Thymus (tissue), 11 donors: ENCODE results near the gene CX3CL1. TPM values are rescaled to one million over a fixed set of nuclear protein-coding genes. Genes with fewer than 3 reads are reported as not detected.

Experiments used
- DNase-seq, 9 donors: peaks; one replicate each; pipeline ENCODE4 v3.0.0-alpha.2; 2013; ENCODE audit warnings: low spot score in 9 of 9, low read depth in 6 of 9, missing footprints in 1 of 9
- H3K27ac ChIP-seq, 2 donors: one replicate each; pipeline ENCODE4 v1.5.1; 2013; ENCODE audit warnings: control low read depth in 1 of 2, low read depth in 1 of 2, low read length in 1 of 2, mild to moderate bottlenecking in 1 of 2, moderate library complexity in 1 of 2
- H3K27me3 ChIP-seq, 2 donors: one replicate each; pipeline ENCODE4 v1.5.1; 2013; ENCODE audit warnings: low read length in 1 of 2; ENCODE audit not compliant: control insufficient read depth in 2 of 2, insufficient read depth in 1 of 2
- H3K36me3 ChIP-seq, 2 donors: one replicate each; pipeline ENCODE4 v1.5.1; 2013; ENCODE audit warnings: low read length in 1 of 2, mild to moderate bottlenecking in 1 of 2, moderate library complexity in 1 of 2; ENCODE audit not compliant: control insufficient read depth in 2 of 2, insufficient read depth in 2 of 2
- H3K4me1 ChIP-seq, 2 donors: one replicate each; pipeline ENCODE4 v1.5.1; 2013; ENCODE audit warnings: low read length in 2 of 2; ENCODE audit not compliant: control insufficient read depth in 2 of 2, insufficient read depth in 2 of 2
- H3K4me3 ChIP-seq, 2 donors: one replicate each; pipeline ENCODE4 v1.5.1; 2013; ENCODE audit warnings: low read length in 2 of 2, control low read depth in 1 of 2, mild to moderate bottlenecking in 1 of 2
- H3K9me3 ChIP-seq, 2 donors: one replicate each; pipeline ENCODE4 v1.5.1; 2013; ENCODE audit warnings: low read length in 1 of 2, mild to moderate bottlenecking in 1 of 2; ENCODE audit not compliant: control insufficient read depth in 2 of 2, insufficient read depth in 1 of 2
- WGBS: extraction: QIAGEN DNeasy Blood & Tissue Kit; methylation state at CpG from one replicate; pipeline ENCODE4 v1.1.7; 2013; 5-methylcytosine and 5-hydroxymethylcytosine counted together
- polyA plus RNA-seq: library from polyadenylated mRNA; stranded (reverse); fragments of 200-250 nt; gene quantifications from one replicate; pipeline ENCODE4 v1.2.3, GENCODE V29; 2013
- total RNA-seq: library from RNA; stranded (reverse); fragments of 120-200 nt; gene quantifications from one replicate; pipeline ENCODE4 v1.2.4, GENCODE V29; 2013
- donor health status: healthy.

The CX3CL1 gene
- total and polyA plus RNA-seq, 2 donors, result 1.4 to 7.2 TPM

DNA sequence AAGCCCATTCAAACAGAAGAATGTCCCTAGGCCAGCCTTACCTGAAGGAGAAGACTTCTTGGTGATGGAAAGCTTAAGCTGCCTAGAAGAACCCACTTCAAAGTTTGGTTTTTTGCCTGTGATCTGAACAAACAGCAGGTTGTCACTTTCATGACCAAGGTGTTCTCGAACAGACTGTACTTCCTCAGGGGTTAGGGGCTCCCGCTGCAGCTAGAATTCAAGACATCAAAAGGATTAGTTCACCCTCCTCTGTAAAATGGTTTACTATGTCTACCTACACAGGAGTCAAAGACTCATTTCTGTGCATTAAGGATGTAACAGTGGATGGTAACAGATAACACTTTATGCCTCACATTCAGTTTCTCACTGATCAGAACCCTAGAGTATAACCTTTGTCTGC, 61.7 kb downstream of the CX3CL1 start:
- Histone ChIP-seq H3K27ac (peak overlapping the region; percentile 6 to 76), H3K27me3 (no peaks in the 10 kb centered on the region), H3K36me3 (peaks cover 52 to 75% of the 10 kb centered on the region in 2 donors), H3K4me3 (no peak overlapping the region), H3K4me1 (peaks cover 14 to 23% of the 10 kb centered on the region in 2 donors), H3K9me3 (peaks cover 0 to under 1% of the 10 kb centered on the region in 2 donors)
- peak in 7 of 9 donors; percentile 38 to 86 (median 65) for DNase-seq
- 25% methylated on average over 2 of the region's 2 CpGs for WGBS

Other genes with a start within 250 kb of the CX3CL1 start
- gene PSME3IP1, start 186.5 kb upstream of the CX3CL1 start, total RNA-seq, result 81.8 TPM
- 93.1 TPM for gene PSME3IP1, start 186.5 kb upstream of the CX3CL1 start, polyA plus RNA-seq
- 29.6 TPM for gene RSPRY1, start 186.2 kb upstream of the CX3CL1 start, total RNA-seq
- 19.4 TPM for gene RSPRY1, start 186.2 kb upstream of the CX3CL1 start, polyA plus RNA-seq
- 41.4 TPM for gene ARL2BP, start 127.2 kb upstream of the CX3CL1 start, total RNA-seq
- 54.7 TPM for gene ARL2BP, start 127.2 kb upstream of the CX3CL1 start, polyA plus RNA-seq
- gene PLLP, start 87.8 kb upstream of the CX3CL1 start, total RNA-seq, result 1.2 TPM
- gene PLLP, start 87.8 kb upstream of the CX3CL1 start, polyA plus RNA-seq, result 4.9 TPM
- 1.8 TPM for gene CCL22, start 13.7 kb upstream of the CX3CL1 start, total RNA-seq
- gene CCL22, start 13.7 kb upstream of the CX3CL1 start, polyA plus RNA-seq, result 11.0 TPM
- gene CCL17, start 32.3 kb downstream of the CX3CL1 start, total RNA-seq, result 32.6 TPM
- 38.6 TPM for gene CCL17, start 32.3 kb downstream of the CX3CL1 start, polyA plus RNA-seq
- gene CIAPIN1, start 74.9 kb downstream of the CX3CL1 start, total RNA-seq, result 49.8 TPM
- 61.9 TPM for gene CIAPIN1, start 74.9 kb downstream of the CX3CL1 start, polyA plus RNA-seq
- 42.4 TPM for gene COQ9, start 75.0 kb downstream of the CX3CL1 start, total RNA-seq
- 67.5 TPM for gene COQ9, start 75.0 kb downstream of the CX3CL1 start, polyA plus RNA-seq
- gene POLR2C, start 90.2 kb downstream of the CX3CL1 start, total RNA-seq, result 60.6 TPM
- gene POLR2C, start 90.2 kb downstream of the CX3CL1 start, polyA plus RNA-seq, result 56.5 TPM
- 4.1 TPM for gene DOK4, start 114.0 kb downstream of the CX3CL1 start, total RNA-seq
- 11.8 TPM for gene DOK4, start 114.0 kb downstream of the CX3CL1 start, polyA plus RNA-seq
- gene CCDC102A, start 164.1 kb downstream of the CX3CL1 start, total RNA-seq, result 8.7 TPM
- 6.8 TPM for gene CCDC102A, start 164.1 kb downstream of the CX3CL1 start, polyA plus RNA-seq
- gene ADGRG5, start 170.2 kb downstream of the CX3CL1 start, total RNA-seq, result 1.9 TPM
- gene ADGRG5, start 170.2 kb downstream of the CX3CL1 start, polyA plus RNA-seq, result 3.5 TPM